CD1c-positive myeloid dendritic cell (primary cell): ENCODE measurements around the gene EPB41L2.

Source experiments
- DNase-seq: peaks from one replicate; pipeline ENCODE4 v3.0.0-alpha.2; 2016; ENCODE audit errors: extremely low spot score

EPB41L2 gene

GRCh38 chr6:130908958-130909357 lies 154.1 kb downstream of the EPB41L2 start:
- DNase-seq: no peak

GRCh38 chr6:130908188-130908587 lies 154.9 kb downstream of the EPB41L2 start:
- no peak for DNase-seq

DNA sequence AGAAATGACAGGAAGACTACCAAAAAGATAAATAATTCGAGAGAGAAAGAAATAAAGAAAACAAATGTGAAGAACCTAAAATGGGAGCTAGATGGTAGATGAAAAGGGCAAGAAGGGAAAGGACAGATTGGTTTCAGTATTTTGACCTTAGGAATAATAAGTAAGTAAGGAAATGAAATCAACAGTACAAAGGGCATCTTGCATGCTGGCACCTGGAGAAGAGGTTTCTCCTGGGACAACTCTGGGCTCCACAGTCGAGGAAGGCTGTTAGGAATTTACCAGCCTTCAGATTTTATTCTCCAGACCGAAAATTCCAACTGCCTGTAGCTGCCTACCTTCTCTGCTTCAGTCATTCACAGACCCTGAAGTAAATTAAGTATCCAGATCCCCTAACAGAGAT lies 155.4 kb downstream of the EPB41L2 start:
- DNase-seq: no peak

DNA sequence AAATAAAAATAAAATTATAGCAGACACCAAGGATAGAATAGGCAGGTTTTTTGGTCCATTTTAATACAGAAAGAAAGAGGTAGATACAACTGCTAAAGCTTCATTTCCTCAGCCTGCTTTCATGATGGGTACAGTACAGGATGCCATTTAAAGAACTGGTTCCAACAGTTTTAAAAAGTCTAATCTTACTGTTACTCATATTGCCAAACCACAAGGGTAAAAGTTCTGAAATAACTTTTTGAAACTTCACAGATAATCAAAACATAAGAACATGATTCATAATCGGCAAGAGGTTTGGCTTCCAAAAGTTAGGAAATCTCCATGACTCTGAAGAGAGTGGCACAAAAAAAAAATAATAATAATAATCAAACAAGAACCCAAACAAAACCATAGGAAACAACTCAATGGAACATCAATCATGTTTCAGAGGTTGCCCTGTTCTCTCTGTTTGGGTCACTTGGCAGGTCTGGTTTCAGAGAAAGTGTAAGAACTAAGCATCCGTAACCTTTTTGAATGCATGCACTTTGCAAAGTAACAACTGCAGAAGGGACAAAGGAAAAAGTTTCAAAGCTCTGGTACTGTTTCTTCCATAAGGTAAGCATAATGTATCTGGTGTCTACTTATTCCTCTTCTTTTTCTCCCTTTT lies 156.2 kb downstream of the EPB41L2 start:
- DNase-seq: no peak

DNA sequence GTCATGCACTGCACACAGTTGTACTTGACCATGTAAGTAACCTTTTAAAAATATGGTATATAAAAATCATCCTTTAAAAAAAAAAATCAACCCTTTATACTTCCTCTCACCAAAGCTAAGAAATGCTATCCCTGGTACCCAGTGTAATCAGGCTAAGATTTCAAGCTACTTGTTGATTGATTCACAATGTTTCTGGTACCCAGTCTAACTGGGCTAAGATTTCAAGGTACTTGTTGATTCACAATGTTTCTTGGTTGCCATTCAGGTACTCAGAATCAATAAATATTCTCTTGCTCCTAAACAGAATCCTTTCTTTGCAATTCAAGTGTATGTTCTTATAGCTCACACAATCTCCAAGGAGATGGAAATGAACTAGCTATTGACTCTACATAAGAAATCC lies 159.4 kb downstream of the EPB41L2 start:
- no peak for DNase-seq

DNA sequence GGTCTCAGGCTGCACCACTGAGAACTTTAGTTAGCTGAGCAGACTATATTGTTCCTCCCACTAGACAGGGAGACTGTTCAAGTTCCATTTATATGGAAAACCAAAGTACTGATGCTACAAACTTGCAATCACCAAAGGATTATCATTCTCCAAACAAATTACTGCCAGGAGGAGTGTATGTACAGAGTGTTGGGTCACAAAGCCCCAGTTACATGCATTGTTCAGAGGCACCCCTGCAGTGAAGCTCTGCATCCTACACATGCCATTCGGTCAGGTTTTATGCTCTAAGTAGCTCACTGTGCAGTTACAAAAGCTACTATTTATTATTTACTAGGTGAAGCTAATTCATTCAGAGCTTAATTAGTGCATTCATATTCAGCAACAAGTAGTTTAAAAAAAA lies 160.0 kb downstream of the EPB41L2 start:
- DNase-seq: no peak

DNA sequence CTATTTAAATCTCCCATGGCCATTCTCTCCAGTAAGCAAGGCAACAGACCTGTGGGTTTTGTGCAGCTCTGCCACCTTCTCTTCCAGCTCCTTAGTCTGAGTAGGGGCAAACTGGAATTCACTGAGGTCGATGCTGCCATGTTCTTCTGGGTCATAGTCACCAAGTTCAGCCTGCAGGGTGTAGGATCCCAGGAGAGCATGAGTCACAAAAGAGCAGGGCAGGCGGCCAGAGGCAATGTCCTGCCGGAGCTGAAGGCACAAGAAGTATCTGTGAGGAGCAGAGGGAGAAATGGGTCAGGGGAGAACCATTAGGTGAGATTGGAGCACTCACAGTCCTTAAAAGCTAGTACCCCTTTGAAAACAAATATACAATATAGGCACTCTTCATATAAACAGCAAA lies 162.1 kb downstream of the EPB41L2 start:
- no peak for DNase-seq

GRCh38 chr6:130896249-130896648 lies 166.8 kb downstream of the EPB41L2 start:
- no peak for DNase-seq

DNA sequence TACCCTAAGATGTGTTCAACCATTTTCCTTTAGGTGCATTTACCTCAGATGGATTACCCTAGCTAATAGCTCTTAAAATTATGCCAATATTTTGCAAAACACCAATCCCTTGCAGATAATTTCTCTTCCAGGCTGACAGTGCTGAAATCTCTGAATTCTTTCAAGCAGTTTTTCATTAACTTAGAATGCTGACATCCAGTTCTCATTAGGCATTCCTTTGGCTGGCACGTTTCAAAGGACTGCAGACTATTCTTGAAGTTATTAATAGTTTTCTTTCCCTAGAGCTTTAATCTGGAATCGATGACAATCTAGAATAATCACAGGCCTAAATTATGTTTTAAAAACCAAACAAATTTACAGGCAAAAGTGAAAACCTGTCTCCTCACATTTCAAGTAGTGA lies 167.5 kb downstream of the EPB41L2 start:
- DNase-seq: no peak

DNA sequence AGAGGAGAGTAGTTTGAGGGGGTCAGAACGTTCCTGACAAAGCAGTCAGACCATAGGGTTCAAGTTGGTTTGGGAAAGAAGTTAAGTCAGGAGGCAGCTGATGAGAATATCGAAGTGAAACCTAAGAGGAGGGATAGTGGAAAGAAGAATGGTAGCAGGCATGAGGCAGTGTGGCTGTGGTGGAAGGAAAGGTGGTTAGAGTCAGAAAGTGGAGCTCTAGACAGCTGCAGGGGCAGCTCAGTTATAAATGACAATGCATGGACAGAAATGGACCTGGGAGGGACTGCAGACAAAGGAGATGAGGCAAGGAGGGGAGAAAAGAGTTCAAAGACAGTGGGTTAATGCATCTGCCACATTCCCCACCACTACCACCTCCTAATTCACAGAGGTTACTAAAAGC lies 169.3 kb downstream of the EPB41L2 start:
- no peak for DNase-seq

DNA sequence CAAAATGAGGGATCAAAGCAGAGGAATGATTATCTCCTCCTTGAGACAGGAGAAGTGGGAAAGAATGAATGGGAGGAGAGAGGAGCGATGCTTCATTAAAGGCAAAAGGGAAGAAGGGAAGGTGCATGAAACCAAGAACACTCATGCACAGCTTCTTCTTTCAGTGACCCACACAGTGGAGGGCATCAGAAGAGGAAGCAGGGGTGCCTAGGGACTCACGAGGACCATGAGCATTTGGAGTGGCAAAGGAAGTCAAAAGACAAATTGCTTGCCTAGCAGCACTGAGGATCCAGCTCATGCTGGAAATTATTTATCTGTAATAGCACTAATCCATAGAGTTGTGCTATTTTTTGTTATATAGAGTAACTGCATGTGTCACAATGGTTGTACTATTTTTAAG lies 169.8 kb downstream of the EPB41L2 start:
- peak; percentile 66 for DNase-seq

- peak; percentile 66 for DNase-seq
Observed at GRCh38 chr6:130890521-130890971, 172.5 kb downstream of the EPB41L2 start.

DNA sequence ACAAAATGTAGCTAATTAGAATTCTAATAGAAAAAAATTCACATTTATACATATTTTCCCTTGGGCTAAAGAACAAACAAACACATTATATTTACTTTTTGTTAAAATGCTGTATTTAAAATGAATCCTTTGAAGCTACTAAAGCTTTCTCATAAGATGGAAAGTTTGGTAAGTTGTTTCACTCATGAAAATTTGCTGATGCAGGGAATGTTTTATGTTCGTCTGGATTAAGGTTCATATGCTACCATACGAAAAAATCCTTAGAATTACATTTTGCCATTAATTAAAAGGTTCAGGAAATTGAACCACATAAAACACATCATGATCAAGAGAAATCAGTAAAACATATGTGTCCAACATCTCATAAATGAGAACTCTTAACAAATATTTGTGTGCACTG lies 173.6 kb downstream of the EPB41L2 start:
- no peak for DNase-seq

DNA sequence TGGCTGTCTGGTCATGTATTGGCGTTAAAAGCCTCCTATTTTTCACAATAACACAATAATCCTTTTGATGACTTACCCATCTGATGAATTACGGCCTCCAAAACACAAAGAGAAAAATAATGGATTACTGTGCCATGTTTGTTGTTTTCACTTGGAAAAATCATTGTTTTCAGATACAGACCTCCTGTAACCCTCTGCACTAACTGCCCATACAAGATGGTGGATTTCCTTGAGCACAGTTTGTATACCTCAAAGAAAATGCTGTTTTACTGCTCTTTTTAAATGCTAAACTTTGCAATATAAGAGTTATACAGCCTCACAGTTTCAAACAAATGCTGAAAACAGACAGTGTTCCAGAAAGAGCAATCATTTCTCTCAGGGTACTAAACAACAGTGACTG lies 174.8 kb downstream of the EPB41L2 start:
- no peak for DNase-seq

DNA sequence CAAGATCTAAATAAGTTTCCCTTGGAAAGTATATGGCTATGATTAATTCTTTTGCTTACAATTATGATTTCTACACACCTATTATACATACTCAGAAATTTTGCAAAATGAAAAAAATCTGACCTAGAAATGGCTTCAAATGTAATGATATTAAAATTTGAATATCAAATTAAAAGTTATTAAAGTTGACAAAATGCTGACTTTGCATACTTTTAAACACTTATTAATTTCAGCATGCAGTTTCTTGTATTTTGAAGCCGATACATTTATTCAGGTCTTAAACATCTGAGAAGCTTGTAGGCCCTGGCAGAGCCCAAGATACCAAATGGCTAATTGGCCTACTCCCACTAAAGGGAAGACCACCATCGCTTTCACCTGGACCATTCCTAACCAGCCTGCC lies 176.1 kb downstream of the EPB41L2 start:
- DNase-seq: no peak

- peak; percentile 84 for DNase-seq
Observed at GRCh38 chr6:130885392-130886192, 177.5 kb downstream of the EPB41L2 start.

GRCh38 chr6:130882370-130882769 lies 180.7 kb downstream of the EPB41L2 start:
- DNase-seq: peak; percentile 64

DNA sequence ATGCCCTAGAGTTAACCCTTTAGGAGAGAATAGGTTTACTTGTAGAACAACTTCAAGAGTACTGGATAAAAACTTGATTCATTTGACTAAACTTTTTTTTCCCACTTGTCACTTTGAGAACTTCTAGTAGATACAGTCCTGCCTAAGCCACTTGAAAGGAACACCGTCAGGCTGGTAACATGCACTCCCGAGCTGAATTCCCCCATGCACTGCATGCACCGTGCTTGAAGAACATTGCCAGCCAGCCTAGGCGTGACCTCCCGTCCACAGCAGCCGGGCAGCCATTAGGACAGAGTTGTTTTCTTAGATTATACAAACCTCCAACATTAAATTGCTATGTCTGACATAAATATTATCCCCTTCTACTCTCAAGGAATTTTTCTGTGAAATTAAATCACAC lies 183.2 kb downstream of the EPB41L2 start:
- no peak for DNase-seq

DNA sequence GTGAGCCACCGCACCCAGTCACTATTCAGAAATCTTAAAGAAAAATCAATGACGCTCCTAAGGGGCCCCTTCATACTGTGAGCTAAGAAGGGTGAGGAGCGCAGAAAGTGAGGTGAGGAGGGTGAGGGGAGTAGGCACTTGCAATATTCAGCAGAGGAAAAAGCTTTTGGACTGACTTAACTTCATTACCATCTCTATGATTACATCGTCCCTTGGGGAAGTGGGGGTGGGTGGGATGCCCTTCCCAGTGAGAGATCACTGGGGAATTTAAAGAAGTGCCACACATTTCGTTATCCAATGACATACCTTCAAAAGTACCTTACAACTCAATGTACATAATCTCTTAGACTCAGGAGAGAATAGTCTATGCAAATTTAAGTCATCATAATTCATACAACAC lies 189.3 kb downstream of the EPB41L2 start:
- no peak for DNase-seq

DNA sequence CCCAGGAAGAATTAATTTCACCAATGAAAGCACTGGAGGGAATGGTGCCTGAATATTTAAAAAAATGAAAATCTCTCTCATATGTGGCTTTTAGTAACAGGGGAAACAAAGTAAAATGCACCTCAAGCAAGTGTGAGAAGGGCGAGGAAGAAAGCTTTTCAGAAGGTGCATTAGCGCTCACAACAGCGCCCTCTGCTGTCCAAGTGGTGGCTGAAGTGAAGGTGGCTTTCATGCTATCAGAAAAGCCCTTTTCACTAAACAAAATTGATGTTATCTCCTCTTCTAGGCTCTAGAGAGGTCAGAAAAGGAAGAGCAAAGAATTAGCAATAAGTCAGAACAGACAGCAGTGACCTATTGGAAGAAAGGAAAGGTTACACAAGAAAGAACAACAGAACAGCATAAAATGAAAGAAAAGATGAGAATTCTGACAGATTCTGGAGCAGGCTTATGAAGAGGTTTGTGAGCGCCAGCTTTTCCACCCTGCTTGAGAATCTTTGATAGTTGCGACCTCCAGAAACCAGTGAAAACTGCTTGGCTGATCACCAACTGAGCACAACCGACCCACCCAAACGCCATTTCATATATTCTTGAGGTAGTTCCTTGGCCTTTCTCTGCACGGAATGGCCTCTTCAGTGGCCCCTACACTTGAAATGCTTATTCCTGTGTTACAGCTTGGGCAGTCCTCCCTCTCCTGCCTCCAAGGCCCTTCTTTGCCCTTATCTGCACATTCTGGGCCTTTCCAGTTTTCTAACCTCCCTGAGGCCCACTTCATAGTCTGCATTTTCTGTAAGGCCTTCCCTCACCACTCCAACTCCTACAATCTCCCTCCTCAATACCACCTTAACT lies 190.6 kb downstream of the EPB41L2 start:
- peak; percentile 66 for DNase-seq

- no peak for DNase-seq
Observed at GRCh38 chr6:130870179-130870880, 192.7 kb downstream of the EPB41L2 start.

DNA sequence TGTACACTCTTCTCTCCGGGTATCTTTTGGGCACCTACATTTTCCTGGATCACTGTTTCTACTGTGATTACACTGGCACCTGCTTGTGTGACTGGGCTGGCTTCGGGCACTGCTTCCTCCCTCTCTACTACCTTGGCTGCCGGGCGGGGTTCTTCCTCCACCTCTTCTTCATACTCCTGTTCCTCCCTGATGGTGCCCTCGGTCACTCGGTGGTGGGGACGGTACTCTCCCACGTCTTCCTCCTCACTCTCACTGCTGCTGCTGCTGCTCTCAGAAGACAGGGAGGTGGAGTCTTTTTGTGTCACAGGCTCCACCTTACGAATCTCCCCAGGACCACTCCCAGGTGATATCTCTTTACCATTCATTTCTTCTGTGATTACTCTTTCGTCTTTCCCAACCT lies 193.4 kb downstream of the EPB41L2 start:
- DNase-seq: no peak
